GM19035 (cell line): ENCODE results near the gene WDTC1.
A peak's percentile ranks its signal among the peaks of the same experiment; 100 is the strongest.

ENCODE experiments used
- ATAC-seq: cut with Tn5 transposase; IDR thresholded peaks from one replicate; pipeline ENCODE4 v1.9.1; 2021; ENCODE audit not compliant: unreplicated experiment

WDTC1 gene

DNA sequence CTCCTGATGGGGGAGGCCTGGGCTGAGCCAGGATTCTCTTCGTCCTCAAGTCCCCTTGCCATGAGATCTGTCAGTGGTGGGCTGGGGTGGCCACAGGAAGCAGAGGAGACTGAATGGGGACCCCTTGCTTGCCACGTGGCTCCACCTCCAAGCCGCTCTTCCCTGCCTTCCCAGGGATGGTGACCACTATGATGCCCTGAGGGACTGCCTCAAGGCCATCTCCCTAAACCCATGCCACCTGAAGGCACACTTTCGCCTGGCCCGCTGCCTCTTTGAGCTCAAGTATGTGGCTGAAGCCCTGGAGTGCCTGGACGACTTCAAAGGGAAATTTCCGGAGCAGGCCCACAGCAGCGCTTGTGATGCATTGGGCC, 66.6 kb downstream of the WDTC1 start:
- ATAC-seq, result no peak

DNA sequence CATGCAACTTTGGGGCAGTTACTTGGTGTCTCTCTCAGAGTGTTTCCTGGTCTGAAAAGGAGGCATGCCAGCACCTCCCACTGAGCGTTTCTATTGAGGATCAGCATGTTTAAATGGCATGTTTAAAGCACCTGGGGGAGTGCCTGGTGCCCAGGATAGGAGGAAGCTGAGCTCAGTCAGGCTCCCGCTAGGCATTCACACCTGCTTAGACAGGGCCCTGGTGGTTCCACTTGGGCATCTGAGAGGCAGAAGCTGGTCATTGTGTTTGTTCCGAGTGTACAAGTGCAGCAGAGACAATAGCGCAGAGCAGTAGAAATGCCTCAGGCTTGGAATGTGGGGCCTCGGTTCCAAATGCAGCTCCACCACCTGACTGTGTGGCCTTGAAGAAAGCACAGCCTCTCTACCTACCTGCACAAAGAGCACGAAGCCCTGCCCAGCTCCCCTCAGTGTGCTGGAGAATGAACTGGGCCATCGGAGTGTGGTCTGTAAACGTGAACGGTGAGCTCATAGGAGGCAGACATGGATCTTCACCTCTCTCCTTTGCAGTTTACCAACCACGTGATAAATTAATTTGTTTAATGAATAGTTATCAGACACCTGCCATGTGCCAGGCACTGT, 67.3 kb downstream of the WDTC1 start:
- no peak for ATAC-seq

DNA sequence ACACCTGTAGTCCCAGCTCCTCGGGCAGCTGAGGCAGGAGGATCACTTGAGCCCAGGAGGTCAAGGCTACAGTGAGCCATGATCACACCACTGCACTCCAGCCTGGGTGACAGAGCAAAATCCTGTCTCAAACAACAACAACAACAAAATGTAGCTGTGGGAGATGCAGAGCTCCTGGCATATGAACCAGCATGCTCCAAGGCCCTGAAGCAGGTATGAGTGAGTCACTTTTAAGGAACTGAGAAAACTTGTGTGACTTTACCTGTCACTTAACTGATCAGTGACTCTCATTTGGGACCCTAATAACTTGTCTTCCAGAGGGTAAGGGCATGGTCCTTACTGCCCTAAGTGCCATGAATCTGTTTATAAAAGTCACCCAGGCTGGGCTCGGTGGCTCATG, 68.2 kb downstream of the WDTC1 start:
- no peak for ATAC-seq

DNA sequence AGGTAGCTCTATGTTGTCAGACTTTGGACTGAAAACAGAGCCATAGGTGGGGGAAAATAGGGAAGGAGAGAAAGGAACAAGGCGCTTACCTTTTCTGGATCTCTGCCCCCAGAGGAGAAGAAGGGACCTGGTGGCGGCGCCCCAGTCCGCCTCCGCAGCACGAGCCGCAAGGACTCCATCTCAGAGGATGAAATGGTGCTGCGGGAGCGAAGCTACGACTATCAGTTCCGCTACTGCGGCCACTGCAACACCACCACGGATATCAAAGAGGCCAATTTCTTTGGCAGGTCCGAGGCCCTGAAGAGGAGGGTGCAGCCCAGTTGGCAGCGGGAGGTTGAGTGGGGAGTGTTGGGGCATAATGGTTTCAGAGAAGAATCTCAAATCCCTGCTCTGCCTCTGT, 69.1 kb downstream of the WDTC1 start:
- ATAC-seq, result no peak

DNA sequence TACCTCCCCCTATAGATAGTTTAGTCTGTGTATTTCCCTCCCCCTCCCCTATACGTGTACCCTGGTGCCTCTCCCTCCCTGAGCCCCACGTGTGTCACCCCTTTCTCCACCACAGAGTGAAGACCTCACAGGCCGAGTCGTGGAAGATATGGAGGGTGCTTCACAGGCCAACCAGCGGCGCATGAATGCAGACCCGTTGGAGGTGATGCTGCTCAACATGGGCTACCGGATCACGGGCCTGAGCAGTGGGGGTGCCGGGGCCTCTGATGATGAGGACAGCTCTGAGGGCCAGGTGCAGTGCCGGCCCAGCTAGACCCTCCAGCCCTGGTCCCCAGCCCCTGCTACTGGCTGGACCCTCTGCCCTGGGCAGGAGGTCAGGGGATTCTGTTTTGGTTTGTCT, 71.6 kb downstream of the WDTC1 start:
- ATAC-seq, result no peak

DNA sequence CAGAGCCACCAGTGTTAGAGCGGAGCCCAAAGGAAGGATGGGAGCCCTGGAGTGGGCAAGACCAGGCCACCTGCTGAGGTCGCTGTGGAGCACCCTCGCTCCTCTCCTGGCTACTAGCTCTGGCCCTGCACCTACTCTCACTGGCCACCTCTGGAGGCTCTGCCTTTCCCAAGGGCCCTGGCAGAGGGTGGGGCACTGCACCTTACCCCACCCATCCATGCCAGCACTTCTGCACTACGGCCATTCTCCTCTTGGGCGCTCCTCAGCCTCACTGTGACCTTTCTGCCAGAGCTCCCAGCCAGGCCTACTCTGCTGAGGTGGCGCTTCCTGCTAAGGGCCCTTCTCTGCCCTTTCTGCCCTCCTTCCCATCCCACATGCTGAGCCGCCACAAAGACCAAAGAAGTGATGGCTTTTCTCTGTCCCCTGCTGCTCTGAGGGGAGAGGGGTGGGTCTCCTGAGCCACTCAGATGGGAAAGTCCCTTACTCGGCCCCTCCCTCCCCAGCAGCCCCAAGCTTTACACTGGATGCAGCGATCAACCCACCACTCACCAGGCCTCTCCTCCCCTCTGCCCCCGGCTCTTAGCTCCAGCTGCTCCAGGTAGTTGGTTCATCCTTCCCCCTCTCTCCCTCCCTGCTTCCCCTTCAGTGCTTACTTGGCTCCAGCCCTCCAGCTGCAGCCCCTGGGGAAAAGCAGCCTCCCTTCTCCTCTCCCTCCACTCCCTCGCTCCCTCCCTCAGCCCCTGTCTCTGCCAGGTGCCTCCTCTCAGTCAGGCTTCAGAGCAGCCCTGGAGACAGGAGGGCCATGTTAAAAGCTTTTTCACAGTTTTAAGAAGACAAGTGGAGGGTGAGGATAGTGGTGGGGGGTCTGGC, 72.7 kb downstream of the WDTC1 start:
- ATAC-seq, result no peak

DNA sequence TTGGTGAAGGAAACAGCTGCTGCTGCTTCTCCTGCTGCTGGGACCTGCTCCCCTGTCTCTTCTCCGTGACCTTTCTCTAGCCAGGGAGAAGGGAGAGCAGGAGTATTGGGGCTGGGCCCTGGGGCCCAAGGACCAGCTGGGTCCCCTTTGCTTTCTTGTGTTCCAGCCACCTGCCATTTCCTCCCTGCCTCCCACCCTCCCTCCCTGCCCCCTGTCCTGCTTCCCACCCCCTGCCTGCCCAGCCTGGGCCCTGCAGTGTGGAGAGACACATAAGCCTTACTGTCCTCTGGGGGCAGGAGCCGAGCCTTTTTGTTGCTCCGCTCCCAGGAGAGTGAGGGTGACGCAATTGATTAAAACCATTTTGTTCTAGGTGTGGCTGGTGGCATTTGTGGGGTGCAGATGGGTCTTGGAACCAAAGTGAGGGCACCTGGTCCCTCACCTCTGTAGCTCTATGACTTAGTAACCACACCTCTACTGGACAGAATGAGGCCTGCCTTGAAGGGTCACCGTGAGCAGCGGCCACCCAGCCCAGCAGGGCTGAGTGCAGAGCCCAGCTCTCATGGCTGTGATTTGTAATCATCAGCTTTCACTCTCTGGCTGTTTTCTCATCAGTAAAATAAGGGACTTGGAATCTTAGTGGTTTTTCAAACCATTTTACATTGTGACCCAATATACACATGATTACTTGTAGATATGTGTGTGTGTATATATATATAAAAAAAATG, 73.6 kb downstream of the WDTC1 start:
- no peak for ATAC-seq

DNA sequence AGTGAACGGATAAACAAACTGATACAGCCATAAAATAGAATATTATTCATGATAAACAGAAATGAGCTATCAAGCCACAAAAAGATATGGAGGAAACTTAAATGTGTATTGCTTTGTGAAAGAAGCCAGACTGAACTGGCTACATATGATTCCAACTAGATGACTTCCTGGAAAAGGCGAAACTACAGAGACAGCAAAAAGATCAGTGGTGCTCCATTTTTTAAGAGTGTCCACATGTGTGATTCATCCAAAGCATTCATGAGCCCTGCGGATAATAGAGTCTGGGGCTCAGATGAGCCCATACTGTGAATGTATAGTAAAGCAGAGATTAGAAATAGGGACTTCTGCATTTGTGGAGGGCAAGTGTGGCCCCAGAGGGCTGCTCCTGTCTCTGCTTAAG, 79.7 kb downstream of the WDTC1 start:
- no peak for ATAC-seq

DNA sequence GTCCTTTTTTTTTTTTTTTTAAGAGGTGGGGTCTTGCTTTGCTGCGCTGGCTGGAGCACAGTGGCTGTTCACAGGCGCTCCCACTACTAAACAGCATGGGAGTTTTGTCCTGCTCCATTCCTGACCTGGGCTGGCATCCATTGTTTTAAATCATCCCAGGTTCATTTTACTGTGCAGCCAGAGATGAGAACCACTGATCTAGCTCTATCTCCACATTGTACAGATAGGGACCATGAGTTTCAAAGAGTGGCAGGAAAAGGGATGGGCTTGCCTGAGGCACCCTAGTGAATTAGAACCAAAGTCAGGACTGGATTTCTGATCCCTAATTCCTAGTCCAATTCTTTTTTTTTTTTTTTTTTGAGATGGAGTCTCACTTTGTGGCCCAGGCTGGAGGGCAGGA, 80.3 kb downstream of the WDTC1 start:
- no peak for ATAC-seq

DNA sequence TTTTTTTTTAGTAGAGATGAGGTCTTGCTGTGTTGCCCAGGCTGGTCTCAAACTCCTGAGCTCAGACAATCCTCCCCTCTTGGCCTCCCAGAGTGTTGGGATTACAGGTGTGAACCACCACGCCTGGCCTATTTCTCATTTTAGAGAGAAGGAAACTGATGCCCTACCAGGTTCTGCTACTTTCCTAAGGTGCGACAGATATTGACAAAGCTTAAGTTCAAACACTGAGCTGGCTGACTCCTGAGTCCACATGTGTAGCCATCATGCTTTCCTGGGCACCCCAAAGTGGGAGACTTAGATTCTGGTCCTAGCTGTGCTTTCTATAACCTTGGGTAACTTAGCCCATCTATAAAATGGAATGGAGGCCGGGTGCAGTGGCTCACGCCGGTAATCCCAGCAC, 82.4 kb downstream of the WDTC1 start:
- no peak for ATAC-seq

DNA sequence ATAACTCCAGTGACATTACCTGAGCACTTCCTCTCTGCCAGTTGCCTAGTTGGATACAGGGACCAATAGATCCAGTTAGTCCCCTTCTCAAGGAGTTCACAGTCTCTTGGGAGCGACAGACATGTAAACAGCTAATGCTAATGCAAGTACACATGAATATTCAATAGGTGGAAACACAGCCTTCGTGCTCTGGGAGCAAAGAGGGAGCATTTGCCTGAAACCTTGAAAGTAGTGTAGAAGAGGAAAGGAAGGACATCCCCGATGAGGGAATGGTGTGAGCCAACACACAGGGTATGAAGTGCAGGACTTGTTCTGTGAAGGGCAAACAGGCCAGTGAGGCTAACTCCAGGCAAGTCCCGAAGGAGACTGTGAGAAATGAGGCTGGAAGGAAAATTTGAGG, 83.7 kb downstream of the WDTC1 start:
- no peak for ATAC-seq

DNA sequence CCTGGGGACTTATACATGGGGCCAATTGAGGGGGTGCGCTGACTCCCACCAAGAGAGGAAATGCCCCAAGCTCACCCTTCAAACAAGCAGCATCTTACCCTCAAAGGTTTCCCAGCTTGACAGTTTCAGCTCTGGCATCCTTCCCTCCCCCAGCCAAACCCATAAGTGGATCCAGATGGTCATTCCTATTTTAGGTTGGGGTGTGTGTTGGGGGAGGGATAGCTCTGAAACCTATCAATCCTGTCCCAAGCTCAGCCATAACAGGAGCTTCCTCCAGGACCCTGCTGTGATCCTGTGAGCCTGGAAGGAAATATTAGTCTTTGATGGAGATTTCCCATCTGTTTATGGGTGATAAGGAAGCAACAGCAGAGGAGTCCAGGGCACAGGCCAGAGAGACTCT, 84.2 kb downstream of the WDTC1 start:
- ATAC-seq, result no peak

DNA sequence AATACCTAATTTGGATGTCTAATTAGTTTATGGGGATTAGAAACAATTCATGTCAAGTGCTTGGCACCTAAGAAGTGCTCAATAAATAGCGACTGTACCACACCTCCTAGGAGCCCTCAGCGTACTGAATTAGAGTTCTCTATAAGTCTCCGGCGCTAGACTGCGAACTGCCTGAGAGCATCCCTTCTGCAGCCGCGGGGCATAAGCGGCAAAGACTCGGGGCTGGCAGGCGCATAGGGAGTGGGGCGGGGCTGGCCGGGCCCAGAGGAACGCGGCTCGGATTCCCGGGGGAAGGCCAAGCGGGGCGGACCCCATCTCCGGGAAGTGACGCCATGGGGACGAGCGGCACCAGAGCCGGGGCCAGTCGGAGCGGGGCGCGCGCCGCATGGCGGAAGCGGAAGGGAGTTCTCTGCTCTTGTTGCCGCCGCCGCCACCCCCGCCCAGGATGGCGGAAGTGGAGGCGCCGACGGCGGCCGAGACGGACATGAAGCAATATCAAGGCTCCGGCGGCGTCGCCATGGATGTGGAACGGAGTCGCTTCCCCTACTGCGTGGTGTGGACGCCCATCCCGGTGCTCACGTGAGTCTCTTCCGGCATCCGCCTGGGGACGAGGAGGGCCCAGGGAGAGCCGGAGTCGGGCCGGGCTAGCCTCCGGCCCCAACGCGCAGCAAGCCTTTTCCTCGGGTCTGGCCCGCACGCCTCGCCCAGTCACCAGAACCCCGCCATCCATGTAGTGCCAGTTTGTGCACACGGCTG, 87.6 kb downstream of the WDTC1 start, which contains the start of gene TMEM222:
Gene TMEM222 (plus strand): TSS at position 351 of the 756 bp plus-strand sequence. CDS start 35 bp downstream, at position 386.
- peak; percentile 93 for ATAC-seq

DNA sequence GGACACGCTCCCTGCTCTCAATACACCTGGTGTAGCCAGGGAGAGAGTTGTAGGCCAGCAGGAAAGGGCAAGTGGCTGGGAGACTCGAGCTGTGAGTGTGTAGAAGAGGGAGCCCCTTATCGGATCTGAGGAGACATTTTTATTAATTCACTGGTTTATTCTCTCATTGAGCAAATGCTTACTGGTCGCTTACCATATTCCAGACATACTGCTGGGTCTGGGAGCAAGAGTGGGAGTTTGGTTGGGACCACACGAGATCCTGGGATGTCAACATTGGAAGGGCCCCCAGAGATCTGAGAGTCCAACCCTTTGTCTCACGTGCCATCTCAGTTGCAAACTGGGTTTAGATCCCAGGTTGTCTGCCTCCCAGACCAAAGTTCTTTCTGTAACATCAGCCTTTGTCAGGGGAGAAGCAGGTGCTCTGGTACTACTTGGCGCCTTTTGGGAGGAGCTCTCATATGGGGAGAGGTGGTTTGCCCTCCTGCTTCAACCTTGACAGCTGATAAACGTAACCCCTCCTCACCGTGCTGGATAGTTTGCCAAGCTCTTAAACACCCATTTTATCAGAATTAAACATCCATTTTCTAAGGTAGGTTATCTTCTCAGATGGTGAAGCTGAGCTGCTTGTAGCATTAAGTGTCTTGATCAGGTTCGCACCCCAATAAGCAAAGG, 88.3 kb downstream of the WDTC1 start:
- ATAC-seq, result no peak

DNA sequence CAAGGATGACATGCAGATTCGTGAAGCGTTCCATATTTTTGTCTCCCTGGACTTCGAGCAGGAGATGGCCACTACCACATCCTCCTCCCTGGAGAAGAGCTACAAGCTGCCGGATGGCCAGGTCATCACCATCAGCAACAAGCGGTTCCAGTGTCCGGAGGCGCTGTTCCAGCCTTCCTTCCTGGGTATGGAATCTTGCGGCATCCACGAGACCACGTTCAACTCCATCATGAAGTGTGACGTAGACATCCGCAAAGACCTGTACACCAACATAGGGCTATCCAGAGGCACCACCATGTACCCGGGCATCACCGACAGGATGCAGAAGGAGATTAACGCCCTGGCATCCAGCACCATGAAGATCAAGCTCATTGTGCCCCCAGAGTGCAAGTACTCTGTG, 90.9 kb downstream of the WDTC1 start:
- no peak for ATAC-seq

DNA sequence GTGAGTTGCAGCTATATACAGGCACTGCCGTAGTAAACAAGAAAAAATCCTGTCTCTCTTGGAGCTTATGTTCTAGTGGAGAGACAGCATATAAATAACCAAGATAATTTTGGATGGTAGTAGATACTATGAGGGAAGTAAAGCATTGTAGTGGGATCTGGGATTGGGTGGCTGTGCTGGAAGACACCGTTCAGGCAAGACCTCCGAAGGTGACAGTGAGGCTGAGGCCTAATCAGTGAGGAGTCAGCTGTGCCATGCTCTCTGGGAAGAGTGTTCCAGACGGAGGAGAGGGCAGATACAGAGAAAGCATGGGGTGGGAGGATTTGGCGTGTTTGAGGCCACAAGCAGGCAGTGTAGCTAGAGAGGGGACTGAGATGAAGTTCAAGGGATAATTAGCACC, 93.5 kb downstream of the WDTC1 start:
- no peak for ATAC-seq

DNA sequence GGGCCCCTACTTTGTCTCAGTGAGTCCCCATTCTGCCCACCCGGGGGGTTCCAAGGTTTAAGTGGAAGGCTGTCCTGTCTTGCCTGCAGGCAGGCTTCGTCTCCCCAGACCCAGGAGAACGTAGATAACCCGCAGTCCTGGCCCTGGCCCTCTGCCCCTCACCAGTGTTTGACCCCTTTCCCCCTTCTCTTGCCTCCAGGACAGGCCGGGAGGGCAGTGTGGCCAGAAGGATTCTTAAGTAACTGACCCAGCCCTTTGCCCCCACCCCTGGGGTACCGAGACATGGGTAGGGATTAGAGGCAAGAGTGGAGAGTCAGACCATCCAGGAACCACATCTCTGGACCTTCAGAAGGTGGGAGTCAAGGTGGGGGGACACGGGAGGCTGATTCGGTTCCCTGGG, 96.4 kb downstream of the WDTC1 start:
- ATAC-seq, result no peak

DNA sequence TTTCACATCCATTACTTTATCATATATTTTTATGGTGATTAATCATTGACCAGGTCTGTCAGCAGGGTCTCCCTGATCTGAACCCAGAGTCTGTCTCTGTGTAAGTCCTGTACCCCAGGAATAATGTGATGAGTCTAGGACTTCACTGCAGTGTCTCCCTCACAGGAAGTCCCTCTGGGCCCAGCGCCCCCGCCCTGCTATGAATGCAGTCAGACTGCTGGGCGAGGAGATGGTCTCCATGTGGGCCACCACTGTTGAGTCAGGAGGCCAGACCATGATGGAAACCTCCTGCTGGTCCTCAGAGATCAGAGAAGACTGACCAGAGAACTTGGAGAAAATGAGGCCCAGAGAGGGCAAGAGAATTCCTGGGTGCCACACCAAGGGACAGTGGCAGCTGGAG, 97.0 kb downstream of the WDTC1 start:
- no peak for ATAC-seq

DNA sequence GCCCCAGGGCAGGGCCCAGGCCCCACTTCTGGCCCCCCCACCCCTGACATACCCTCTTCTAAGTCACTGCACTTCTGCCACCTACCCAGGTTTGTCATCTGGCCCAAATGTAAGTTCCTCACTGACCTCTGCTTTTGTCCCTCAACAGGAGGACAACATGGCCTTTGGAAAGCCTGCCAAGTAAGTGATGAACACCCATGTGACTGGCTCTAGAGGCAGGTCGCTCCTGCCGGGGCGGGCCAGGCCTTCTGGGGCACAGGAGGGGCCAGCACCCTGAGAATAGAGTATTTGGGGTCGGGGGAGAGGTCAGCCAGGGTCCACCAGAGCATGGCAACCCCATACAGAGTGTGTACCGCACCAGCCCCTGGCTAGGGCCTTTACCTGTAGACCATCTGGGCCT, 97.5 kb downstream of the WDTC1 start:
- no peak for ATAC-seq

DNA sequence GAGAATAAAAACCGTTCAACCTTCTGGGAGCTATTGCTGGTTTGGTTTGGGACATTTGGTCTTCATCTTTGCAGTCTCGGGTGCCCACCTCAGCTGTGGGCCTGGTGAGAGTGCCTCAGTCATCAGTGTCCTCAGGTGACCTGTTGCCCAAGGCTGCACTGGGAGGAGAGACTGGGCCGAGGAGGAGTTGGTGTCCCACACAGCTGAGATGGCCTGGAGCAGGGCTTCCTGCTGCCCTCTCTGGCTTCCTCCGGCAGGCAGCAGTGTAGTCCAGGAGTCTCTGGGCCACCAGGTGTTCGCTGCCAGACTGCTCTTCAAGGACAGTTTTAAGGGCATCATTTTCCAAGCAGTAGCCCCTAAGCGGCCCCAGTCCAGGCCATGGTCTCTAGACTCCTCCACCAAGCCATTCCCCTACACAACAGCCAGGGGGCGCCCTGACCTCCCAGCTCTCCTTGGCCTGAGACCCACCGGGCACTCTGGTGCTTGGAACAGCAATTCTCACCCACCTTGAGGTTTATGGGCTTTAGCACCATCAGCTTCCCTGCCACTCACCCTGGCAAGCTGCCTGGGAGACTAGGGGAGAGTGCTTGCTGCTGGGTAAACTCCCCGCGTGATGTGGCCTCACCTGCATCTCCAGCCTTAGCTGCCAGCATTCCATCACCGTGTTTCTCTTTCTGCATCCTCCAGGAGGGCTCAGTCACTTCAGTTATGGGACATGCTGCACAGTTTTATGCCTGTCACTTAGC, 98.3 kb downstream of the WDTC1 start:
- ATAC-seq, result no peak
